Kidney (tissue), 14 donors: ENCODE results near the gene LRRC49. TPM values are rescaled to one million over a fixed set of nuclear protein-coding genes. Genes with fewer than 3 reads are reported as not detected.

Source experiments
- DNase-seq, 5 donors: peaks; one replicate each; pipeline ENCODE4 v3.0.0-alpha.2; 2013 to 2020
- FAIRE-seq: peaks from 2 replicates; lab custom pipeline; 2012; peaks lifted over from hg19 to GRCh38; lab: Jason Lieb, UNC
- H3K27ac ChIP-seq, 2 donors: one replicate each; pipeline ENCODE4 v1.7.0; 2013; ENCODE audit warnings: low read depth in 2 of 2, low read length in 2 of 2, inconsistent platforms in 1 of 2
- H3K27me3 ChIP-seq: one replicate; pipeline ENCODE4 v1.7.1; 2013; ENCODE audit warnings: low read length, inconsistent platforms; ENCODE audit not compliant: control insufficient read depth, insufficient read depth
- H3K36me3 ChIP-seq, 3 donors: one replicate each; pipeline versions ENCODE4 v1.7.0 to v1.7.1; 2013; ENCODE audit warnings: low read length in 3 of 3, control low read depth in 1 of 3, inconsistent platforms in 1 of 3; ENCODE audit not compliant: insufficient read depth in 3 of 3, control insufficient read depth in 2 of 3
- H3K4me1 ChIP-seq, 3 donors: one replicate each; pipeline versions ENCODE4 v1.7.0 to v1.7.1; 2013; ENCODE audit warnings: low read length in 3 of 3, inconsistent platforms in 1 of 3, low read depth in 1 of 3; ENCODE audit not compliant: control insufficient read depth in 2 of 3, insufficient read depth in 2 of 3
- H3K4me3 ChIP-seq, 3 donors: one replicate each; pipeline versions ENCODE4 v1.7.0 to v1.8.1; 2013; ENCODE audit warnings: low read length in 3 of 3, control low read depth in 1 of 3, inconsistent platforms in 1 of 3
- H3K9ac ChIP-seq, 3 donors: one replicate each; pipeline versions ENCODE4 v1.7.0 to v1.7.1; 2013; ENCODE audit warnings: low read length in 3 of 3, control low read depth in 1 of 3, inconsistent platforms in 1 of 3
- H3K9me3 ChIP-seq, 3 donors: one replicate each; pipeline versions ENCODE4 v1.7.0 to v1.7.1; 2013; ENCODE audit warnings: low read length in 3 of 3, control low read depth in 1 of 3, inconsistent platforms in 1 of 3; ENCODE audit not compliant: control insufficient read depth in 2 of 3, insufficient read depth in 1 of 3
- intact Hi-C: fragments of 100-400 bp; cut with DNase I; formaldehyde crosslinking; loops from one replicate; pipeline ENCODE4 v1.11.1; 2022
- polyA plus RNA-seq: library from polyadenylated mRNA; stranded (reverse); fragments of 350-450 nt; fragmentation: Illumina TruSeq; extraction: RNeasy Lipid Tissue Mini Kit (QIAGEN cat#74804); gene quantifications from one replicate; pipeline ENCODE4 v1.2.3, GENCODE V29; 2014; ENCODE audit warnings: low read depth, low replicate concordance; ENCODE audit not compliant: insufficient read depth
- total RNA-seq: library from RNA; stranded (reverse); fragmentation: NEBNext Ultra II Directional; extraction: Animal tissue kit (Norgen Biotek cat#: 25700); gene quantifications from one replicate; pipeline ENCODE4 v1.2.1, GENCODE V29; 2021
- TF ChIP-seq, protein P1 (sequence below): IDR thresholded peaks from 3 replicates; pipeline ENCODE4 v1.5.1; 2012; ENCODE audit warnings: mild to moderate bottlenecking, moderate library complexity, borderline replicate concordance; ENCODE audit not compliant: insufficient read depth; ENCODE audit errors: extremely low read depth
- donor health status: control.
- donor health status: control.
- donor health status: control.
- donor health status: control.
- donor health status: control.
- donor health status: DM: yes; HTN: yes; CAD: no.
- donor health status: Normal renal cell carcinoma (clear cell type).

The LRRC49 gene
- total and polyA plus RNA-seq, 2 donors from 2014 or later, result 13.2 to 14.2 TPM

DNA sequence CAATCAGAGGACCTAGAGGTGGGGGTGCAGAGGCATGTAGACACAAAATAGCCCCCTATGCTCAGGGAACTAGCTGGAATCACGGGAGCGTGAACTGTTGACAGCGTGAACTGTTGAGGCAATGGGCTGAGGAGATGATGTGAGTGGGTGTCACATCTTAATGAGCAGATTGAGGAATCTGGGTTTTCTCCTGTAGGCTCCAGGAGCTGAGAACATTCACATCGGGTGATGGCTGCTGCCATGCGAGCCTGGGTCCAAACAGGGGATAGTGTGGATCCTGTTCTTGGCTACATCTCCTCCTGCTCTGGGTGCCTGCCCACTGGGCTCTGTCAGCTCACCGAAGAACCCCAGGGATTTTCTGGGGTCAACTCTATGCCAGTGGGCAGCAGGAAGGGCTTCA, 40.7 kb upstream of the LRRC49 start:
- no peak overlapping the region for H3K4me3 ChIP-seq

DNA sequence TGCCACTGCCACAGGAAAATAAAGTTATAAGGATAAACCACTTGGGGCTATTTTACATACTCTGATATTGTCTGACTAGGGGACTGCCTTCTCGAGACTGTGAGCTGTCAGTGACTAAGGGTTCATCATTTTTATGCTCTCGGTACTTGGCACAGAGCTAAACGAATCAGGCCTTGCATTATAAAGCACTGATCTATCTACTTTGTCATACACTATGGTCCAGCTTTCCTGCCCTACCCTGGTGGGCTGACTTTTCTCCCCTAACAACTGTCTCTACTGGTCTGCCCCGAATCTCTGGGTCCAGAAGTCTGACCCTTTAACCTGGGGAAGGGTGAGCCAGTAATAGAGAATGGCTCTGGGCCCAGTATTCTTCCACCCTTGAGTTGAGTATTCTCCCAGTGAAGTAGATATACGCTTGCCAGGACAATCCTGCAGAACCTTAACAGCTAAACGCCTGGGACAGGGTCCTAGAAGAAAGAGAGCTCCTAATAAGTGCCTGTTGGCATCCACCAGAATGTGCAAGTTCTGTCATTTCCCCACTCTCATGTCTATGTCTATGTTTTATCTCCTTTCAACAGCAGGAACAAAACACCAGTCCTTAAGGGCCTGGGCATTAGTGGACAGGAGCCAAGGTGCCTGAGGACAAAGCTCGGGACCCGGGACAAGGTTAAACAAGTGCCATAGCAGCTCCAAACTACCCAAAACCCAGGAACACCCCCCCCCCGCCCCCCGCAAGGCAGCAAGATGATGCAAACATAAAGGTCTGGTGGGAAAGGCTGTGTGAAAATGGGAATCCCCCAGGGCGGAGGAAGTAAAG, 39.9 kb upstream of the LRRC49 start:
- TF ChIP-seq, protein P1, sequence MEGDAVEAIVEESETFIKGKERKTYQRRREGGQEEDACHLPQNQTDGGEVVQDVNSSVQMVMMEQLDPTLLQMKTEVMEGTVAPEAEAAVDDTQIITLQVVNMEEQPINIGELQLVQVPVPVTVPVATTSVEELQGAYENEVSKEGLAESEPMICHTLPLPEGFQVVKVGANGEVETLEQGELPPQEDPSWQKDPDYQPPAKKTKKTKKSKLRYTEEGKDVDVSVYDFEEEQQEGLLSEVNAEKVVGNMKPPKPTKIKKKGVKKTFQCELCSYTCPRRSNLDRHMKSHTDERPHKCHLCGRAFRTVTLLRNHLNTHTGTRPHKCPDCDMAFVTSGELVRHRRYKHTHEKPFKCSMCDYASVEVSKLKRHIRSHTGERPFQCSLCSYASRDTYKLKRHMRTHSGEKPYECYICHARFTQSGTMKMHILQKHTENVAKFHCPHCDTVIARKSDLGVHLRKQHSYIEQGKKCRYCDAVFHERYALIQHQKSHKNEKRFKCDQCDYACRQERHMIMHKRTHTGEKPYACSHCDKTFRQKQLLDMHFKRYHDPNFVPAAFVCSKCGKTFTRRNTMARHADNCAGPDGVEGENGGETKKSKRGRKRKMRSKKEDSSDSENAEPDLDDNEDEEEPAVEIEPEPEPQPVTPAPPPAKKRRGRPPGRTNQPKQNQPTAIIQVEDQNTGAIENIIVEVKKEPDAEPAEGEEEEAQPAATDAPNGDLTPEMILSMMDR, result no peak
- H3K27me3 ChIP-seq, result no peaks in the 10 kb centered on the region
- intact Hi-C loops, result no loop called here
- H3K4me3 ChIP-seq, result peak overlapping the region; percentile 70 to 87 (median 83)
- FAIRE-seq, result no peak
- peak overlapping the region in 2 of 3 donors; percentile 72 to 81 for H3K9ac ChIP-seq
- no peaks in the 10 kb centered on the region for H3K36me3 ChIP-seq
- H3K9me3 ChIP-seq, result no peaks in the 10 kb centered on the region
- DNase-seq, result no peak
- H3K27ac ChIP-seq, result peak overlapping the region in 1 of 2 donors; percentile 76
- peaks cover 0 to 9% (median 0%) of the 10 kb centered on the region in 3 donors for H3K4me1 ChIP-seq

More for the DNA sequence above, 40.7 kb upstream of the LRRC49 start:
- DNase-seq, result no peak
- Histone ChIP-seq H3K9me3 (no peaks in the 10 kb centered on the region), H3K27me3 (no peaks in the 10 kb centered on the region), H3K36me3 (no peaks in the 10 kb centered on the region), H3K9ac (peak overlapping the region in 1 of 3 donors; percentile 8), H3K4me1 (peaks cover 0 to 9% (median 0%) of the 10 kb centered on the region in 3 donors), H3K27ac (no peak overlapping the region)
- FAIRE-seq, result no peak
- TF ChIP-seq, protein P1, result no peak
- intact Hi-C loops, result no loop called here

GRCh38 chr15:70853318-70853972, 39.2 kb upstream of the LRRC49 start:
- Histone ChIP-seq H3K4me1 (peaks cover 0 to 9% (median 0%) of the 10 kb centered on the region in 3 donors), H3K27ac (peak overlapping the region; percentile 56 to 76), H3K4me3 (peak overlapping the region; percentile 70 to 87 (median 83)), H3K27me3 (no peaks in the 10 kb centered on the region), H3K36me3 (no peaks in the 10 kb centered on the region), H3K9ac (peak overlapping the region; percentile 35 to 81 (median 72)), H3K9me3 (no peaks in the 10 kb centered on the region)
- DNase-seq, result peak; percentile 71 to 78 (median 76)
- intact Hi-C loops, result no loop called here
- FAIRE-seq, result no peak
- TF ChIP-seq, protein P1, result no peak
